ENCODE measurements around the gene PHLDB2. TPM values are rescaled to one million over a fixed set of nuclear protein-coding genes. Genes with fewer than 3 reads are reported as not detected.

PHLDB2 gene
- total and polyA plus RNA-seq, 2 of the 4 experiments (the other 2 are of a cell fraction), result 10.6 to 28.7 TPM

DNA sequence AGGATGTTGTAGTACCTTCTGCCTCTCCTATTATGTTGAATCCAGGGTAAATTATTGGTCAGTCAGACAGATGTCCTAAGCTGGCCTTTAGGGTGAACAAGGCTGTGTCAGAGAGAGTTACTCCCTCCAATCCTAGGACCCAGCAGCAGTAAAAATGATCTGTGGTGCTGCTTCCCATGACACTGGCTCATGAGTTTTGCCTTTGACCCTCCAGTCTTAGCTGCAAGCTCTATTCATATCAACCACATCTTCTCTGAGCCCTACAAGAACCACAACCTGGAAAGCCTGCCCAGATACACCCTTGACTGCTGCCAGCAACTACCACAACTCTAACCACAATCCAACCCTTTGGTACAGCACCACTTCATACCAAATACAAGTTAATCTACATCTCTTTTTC is 27.2 kb upstream of the PHLDB2 start:
- no peak overlapping the region for H3K4ac ChIP-seq (ENCODE audit: low read depth, low read length)
- POLR2A ChIA-PET (ENCODE audit: unreplicated experiment), result no interaction called here
- H3K27me3 ChIP-seq (ENCODE audit: control insufficient read depth, insufficient read depth, low read length), result no peaks in the 10 kb centered on the region; the same call in 1 of the 2 replicates
- no peaks in the 10 kb centered on the region for H3K36me3 ChIP-seq (ENCODE audit: control insufficient read depth, insufficient read depth, low read length)
- peak overlapping the region; percentile 32 for H2AFZ ChIP-seq (replicated peaks; ENCODE audit: low read length, poor library complexity)
- no peak overlapping the region for H3K56ac ChIP-seq (ENCODE audit: extremely low read depth, insufficient read depth, low read length)
- no peak overlapping the region for H2AK9ac ChIP-seq (replicated peaks; ENCODE audit: low read depth, low read length, poor library complexity)
- H3K4me3 ChIP-seq (ENCODE audit: insufficient read depth, low read depth, low read length), result no peak overlapping the region
- no peaks in the 10 kb centered on the region for H3K4me1 ChIP-seq (ENCODE audit: control insufficient read depth, insufficient read depth, low read length)
- no peak overlapping the region for H4K5ac ChIP-seq (ENCODE audit: low read depth, low read length)
- H2BK20ac ChIP-seq (ENCODE audit: low read depth, low read length), result no peak overlapping the region
- no peak overlapping the region for H3K4me2 ChIP-seq (ENCODE audit: low read depth, low read length)
- no peak for ATAC-seq (ENCODE audit: low read depth)
- H3K27ac ChIP-seq (ENCODE audit: insufficient read depth, low read length), result no peak overlapping the region
- no peak overlapping the region for H4K91ac ChIP-seq (ENCODE audit: insufficient read depth, low read depth, low read length)
- no peak overlapping the region for H3K9ac ChIP-seq (ENCODE audit: low read depth, low read length)
- no peak overlapping the region for H3K18ac ChIP-seq (ENCODE audit: low read depth, low read length)
- H3K23ac ChIP-seq (ENCODE audit: low read depth, low read length), result no peak overlapping the region
- intact Hi-C loops (cut with micrococcal nuclease) (no loop called here), dilution Hi-C loops (cut with HindIII; ENCODE audit: low sequenced_read_pairs, unreplicated experiment) (no loop called here), in situ Hi-C loops (cut with MboI; ENCODE audit: low sequenced_read_pairs) (no loop called here)
- no peak for DNase-seq
- no peak overlapping the region for H2BK120ac ChIP-seq (ENCODE audit: low read depth, low read length)
- H4K8ac ChIP-seq (ENCODE audit: low read depth in 2 of 2, low read length in 2 of 2), result no peak overlapping the region
- TF ChIP-seq, protein P1, sequence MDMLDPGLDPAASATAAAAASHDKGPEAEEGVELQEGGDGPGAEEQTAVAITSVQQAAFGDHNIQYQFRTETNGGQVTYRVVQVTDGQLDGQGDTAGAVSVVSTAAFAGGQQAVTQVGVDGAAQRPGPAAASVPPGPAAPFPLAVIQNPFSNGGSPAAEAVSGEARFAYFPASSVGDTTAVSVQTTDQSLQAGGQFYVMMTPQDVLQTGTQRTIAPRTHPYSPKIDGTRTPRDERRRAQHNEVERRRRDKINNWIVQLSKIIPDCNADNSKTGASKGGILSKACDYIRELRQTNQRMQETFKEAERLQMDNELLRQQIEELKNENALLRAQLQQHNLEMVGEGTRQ (IDR thresholded peaks at IDR 0.05; ENCODE audit: low read depth, low read length), result no peak
- TF ChIP-seq RFX5 (IDR thresholded peaks at IDR 0.05; ENCODE audit: low read depth, low read length) (no peak), POLR2A (IDR thresholded peaks at IDR 0.05; ENCODE audit: low read depth, low read length) (no peak), NFE2L2 (IDR thresholded peaks at IDR 0.05; ENCODE audit: low read depth, low read length) (no peak), RAD21 (IDR thresholded peaks at IDR 0.05; ENCODE audit: low read length) (no peak), CHD1 (IDR thresholded peaks at IDR 0.05; ENCODE audit: low read depth, low read length) (no peak), CEBPB (IDR thresholded peaks at IDR 0.05; ENCODE audit: low read depth, low read length) (no peak), SMC3 (IDR thresholded peaks at IDR 0.05; ENCODE audit: low read depth, low read length) (no peak), MXI1 (IDR thresholded peaks at IDR 0.05; ENCODE audit: borderline replicate concordance, low read depth, low read length) (no peak), BHLHE40 (IDR thresholded peaks at IDR 0.05; ENCODE audit: low read depth, low read length) (no peak), RCOR1 (IDR thresholded peaks at IDR 0.05; ENCODE audit: insufficient replicate concordance, low read length) (no peak), MAFK (IDR thresholded peaks at IDR 0.05; ENCODE audit: low read depth, low read length) (no peak), MAZ (IDR thresholded peaks at IDR 0.05; ENCODE audit: borderline replicate concordance, low read depth, low read length) (no peak), FOS (IDR thresholded peaks at IDR 0.05; ENCODE audit: low read depth, low read length) (no peak)
- TF ChIP-seq, protein P2, sequence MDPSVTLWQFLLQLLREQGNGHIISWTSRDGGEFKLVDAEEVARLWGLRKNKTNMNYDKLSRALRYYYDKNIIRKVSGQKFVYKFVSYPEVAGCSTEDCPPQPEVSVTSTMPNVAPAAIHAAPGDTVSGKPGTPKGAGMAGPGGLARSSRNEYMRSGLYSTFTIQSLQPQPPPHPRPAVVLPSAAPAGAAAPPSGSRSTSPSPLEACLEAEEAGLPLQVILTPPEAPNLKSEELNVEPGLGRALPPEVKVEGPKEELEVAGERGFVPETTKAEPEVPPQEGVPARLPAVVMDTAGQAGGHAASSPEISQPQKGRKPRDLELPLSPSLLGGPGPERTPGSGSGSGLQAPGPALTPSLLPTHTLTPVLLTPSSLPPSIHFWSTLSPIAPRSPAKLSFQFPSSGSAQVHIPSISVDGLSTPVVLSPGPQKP (IDR thresholded peaks at IDR 0.05; ENCODE audit: borderline replicate concordance, low read depth, low read length), result no peak
- TF ChIP-seq, protein P3, sequence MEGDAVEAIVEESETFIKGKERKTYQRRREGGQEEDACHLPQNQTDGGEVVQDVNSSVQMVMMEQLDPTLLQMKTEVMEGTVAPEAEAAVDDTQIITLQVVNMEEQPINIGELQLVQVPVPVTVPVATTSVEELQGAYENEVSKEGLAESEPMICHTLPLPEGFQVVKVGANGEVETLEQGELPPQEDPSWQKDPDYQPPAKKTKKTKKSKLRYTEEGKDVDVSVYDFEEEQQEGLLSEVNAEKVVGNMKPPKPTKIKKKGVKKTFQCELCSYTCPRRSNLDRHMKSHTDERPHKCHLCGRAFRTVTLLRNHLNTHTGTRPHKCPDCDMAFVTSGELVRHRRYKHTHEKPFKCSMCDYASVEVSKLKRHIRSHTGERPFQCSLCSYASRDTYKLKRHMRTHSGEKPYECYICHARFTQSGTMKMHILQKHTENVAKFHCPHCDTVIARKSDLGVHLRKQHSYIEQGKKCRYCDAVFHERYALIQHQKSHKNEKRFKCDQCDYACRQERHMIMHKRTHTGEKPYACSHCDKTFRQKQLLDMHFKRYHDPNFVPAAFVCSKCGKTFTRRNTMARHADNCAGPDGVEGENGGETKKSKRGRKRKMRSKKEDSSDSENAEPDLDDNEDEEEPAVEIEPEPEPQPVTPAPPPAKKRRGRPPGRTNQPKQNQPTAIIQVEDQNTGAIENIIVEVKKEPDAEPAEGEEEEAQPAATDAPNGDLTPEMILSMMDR (conservative IDR thresholded peaks at IDR 0.05; ENCODE audit: low read depth, low read length), result no peak
- CTCF ChIA-PET, result no interaction called here
- no peak overlapping the region for H2AK5ac ChIP-seq (ENCODE audit: low read depth, low read length)
- no peak overlapping the region for H2BK15ac ChIP-seq (ENCODE audit: low read depth, low read length)
- no TSS peak for BruUV-seq (replicated peaks)
- H4K20me1 ChIP-seq (ENCODE audit: insufficient read depth, low read length), result no peaks in the 10 kb centered on the region
- H3K9me1 ChIP-seq (ENCODE audit: insufficient read depth, low read length), result no peaks in the 10 kb centered on the region
- no peak overlapping the region for H3K14ac ChIP-seq (replicated peaks; ENCODE audit: low read depth, low read length)
- H3K79me1 ChIP-seq (ENCODE audit: low read depth in 1 of 2, low read length in 2 of 2), result no peaks in the 10 kb centered on the region
- no peak overlapping the region for H2BK5ac ChIP-seq (ENCODE audit: low read depth, low read length, poor library complexity, severe bottlenecking)
- H3K9me3 ChIP-seq (ENCODE audit: control insufficient read depth, insufficient read depth, low read length), result no peaks in the 10 kb centered on the region

All from IMR-90 (cell line).